OCI-LY7 (cell line): ENCODE measurements around the gene CCDC88B. TPM values are rescaled to one million over a fixed set of nuclear protein-coding genes. Genes with fewer than 3 reads are reported as not detected.

Source experiments
- BruUV-seq: library from RNA; stranded (reverse); fragments of 400-500 nt; replicated peaks from 2 replicates; lab custom pipeline; 2021; lab: Mats Ljungman, UMichigan
- CTCF ChIA-PET: fragments of 300-600 bp; sonication (Branson Sonifier 250); formaldehyde crosslinking; loops from one replicate; lab custom pipeline; 2022; ENCODE audit warnings: antibody characterized with exemption; ENCODE audit not compliant: unreplicated experiment; lab: Charles Lee
- POLR2A ChIA-PET: fragments of 300-600 bp; sonication (Branson Sonifier 250); formaldehyde crosslinking; loops from one replicate; lab custom pipeline; 2022; ENCODE audit warnings: antibody characterized with exemption; lab: Charles Lee
- DNase-seq: peaks from one replicate; pipeline ENCODE4 v3.0.0-alpha.2; 2015; ENCODE audit warnings: low spot score
- H2AFZ ChIP-seq: fragments of 200-600 bp; sonication (generic), shearing (Covaris generic); 2 replicates; pipeline ENCODE4 v1.6.1; 2014; ENCODE audit warnings: mild to moderate bottlenecking, antibody characterized with exemption, low read length, moderate library complexity
- H3K27ac ChIP-seq: fragments of 200-600 bp; sonication (generic); 2 replicates; pipeline ENCODE4 v1.5.1; 2014; ENCODE audit warnings: mixed run types, low read depth, mild to moderate bottlenecking, moderate library complexity, low read length, inconsistent platforms; ENCODE audit not compliant: poor library complexity, severe bottlenecking
- H3K36me3 ChIP-seq: fragments of 200-600 bp; sonication (generic); 2 replicates; pipeline ENCODE4 v1.6.1; 2014; ENCODE audit warnings: mild to moderate bottlenecking, antibody characterized with exemption, low read length, moderate library complexity, mixed read lengths; ENCODE audit not compliant: insufficient read depth
- H3K4me1 ChIP-seq: fragments of 200-600 bp; sonication (generic); 2 replicates; pipeline ENCODE4 v1.5.1; 2014; ENCODE audit warnings: mild to moderate bottlenecking, low read length; ENCODE audit not compliant: insufficient read depth, poor library complexity, severe bottlenecking
- H3K4me2 ChIP-seq: fragments of 200-600 bp; sonication (generic); 2 replicates; pipeline ENCODE4 v1.6.1; 2014; ENCODE audit warnings: mild to moderate bottlenecking, low read length
- H3K4me3 ChIP-seq: fragments of 200-600 bp; sonication (generic); 2 replicates; pipeline ENCODE4 v1.5.1; 2014; ENCODE audit warnings: mild to moderate bottlenecking, low read depth, low read length; ENCODE audit not compliant: poor library complexity, severe bottlenecking
- H3K79me2 ChIP-seq: fragments of 200-600 bp; sonication (generic); 2 replicates; pipeline ENCODE4 v1.6.1; 2016; ENCODE audit warnings: low read depth, mild to moderate bottlenecking, low read length, moderate library complexity, mixed read lengths; ENCODE audit not compliant: insufficient read depth
- H3K9me2 ChIP-seq: fragments of 200-600 bp; sonication (generic); 2 replicates; pipeline ENCODE4 v1.6.1; 2016; ENCODE audit warnings: mild to moderate bottlenecking, low read length, mixed read lengths; ENCODE audit not compliant: insufficient read depth
- H3K9me3 ChIP-seq: fragments of 200-600 bp; sonication (generic); 2 replicates; pipeline ENCODE4 v1.6.1; 2014; ENCODE audit warnings: mild to moderate bottlenecking, mixed run types, low read length, mixed read lengths
- H4K20me1 ChIP-seq: fragments of 200-600 bp; sonication (generic); 2 replicates; pipeline ENCODE4 v1.6.1; 2014; ENCODE audit warnings: mild to moderate bottlenecking, antibody characterized with exemption, low read length, moderate library complexity, mixed read lengths; ENCODE audit not compliant: insufficient read depth
- CTCF ChIP-seq: fragments of 200-600 bp; sonication (generic); conservative IDR thresholded peaks from 2 replicates; pipeline ENCODE4 v1.5.1; 2014; ENCODE audit warnings: mild to moderate bottlenecking, antibody characterized with exemption, low read length, moderate library complexity, mixed read lengths
- EZH2phosphoT487 ChIP-seq: fragments of 200-600 bp; sonication (generic); IDR thresholded peaks from 2 replicates; pipeline ENCODE4 v1.6.1; 2018; ENCODE audit warnings: low read depth, borderline replicate concordance, mild to moderate bottlenecking, mixed run types, antibody characterized with exemption, low read length, moderate library complexity, mixed read lengths
- intact Hi-C: fragments of 100-400 bp; cut with micrococcal nuclease; formaldehyde crosslinking; loops from one replicate; pipeline ENCODE4 v1.10.0; 2022; ENCODE audit not compliant: unreplicated experiment
- total RNA-seq, 2 experiments: library from RNA; depleted of rRNA in 1 of 2; stranded (reverse); fragments of >200 nt in 1 of 2; shearing (Covaris generic) in 1 of 2; gene quantifications; 2 replicates each; pipeline ENCODE4 v1.2.3, GENCODE V29; 2014 to 2022

The CCDC88B gene
- total RNA-seq, 2 experiments from 2014 or later: 40.7 to 67.2 TPM

DNA sequence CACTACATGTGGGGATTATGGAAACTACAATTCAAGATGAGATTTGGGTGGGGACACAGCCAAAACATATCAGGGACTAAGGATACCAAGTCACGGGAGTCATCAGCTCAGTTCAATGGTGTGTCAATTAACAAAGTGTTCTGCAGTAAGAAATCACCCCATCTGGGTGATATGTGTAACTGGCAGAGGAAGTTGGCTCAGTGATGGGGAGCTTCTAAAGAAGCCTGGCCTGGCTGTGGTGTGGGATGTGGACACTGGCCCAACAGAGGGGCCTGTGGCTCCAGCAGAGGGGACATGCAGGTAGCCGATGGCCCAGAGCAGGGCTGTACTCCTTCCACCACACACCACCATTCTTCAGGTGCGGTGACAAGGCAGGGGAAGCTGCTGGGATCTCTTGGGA, 50.6 kb downstream of the CCDC88B start:
- TF ChIP-seq EZH2phosphoT487 (no peak), CTCF (no peak)
- POLR2A ChIA-PET: no interaction called here
- H3K9me2 ChIP-seq: no peaks in the 10 kb centered on the region
- no peak overlapping the region for H3K4me2 ChIP-seq
- H3K4me3 ChIP-seq: no peak overlapping the region
- H3K9me3 ChIP-seq: no peaks in the 10 kb centered on the region
- peaks cover 9% of the 10 kb centered on the region for H3K4me1 ChIP-seq
- CTCF ChIA-PET: no interaction called here
- no peak overlapping the region for H2AFZ ChIP-seq
- no TSS peak for BruUV-seq
- H3K27ac ChIP-seq: no peak overlapping the region
- no peaks in the 10 kb centered on the region for H3K79me2 ChIP-seq
- no peaks in the 10 kb centered on the region for H4K20me1 ChIP-seq
- intact Hi-C loops: no loop called here
- no peaks in the 10 kb centered on the region for H3K36me3 ChIP-seq
- no peak for DNase-seq

DNA sequence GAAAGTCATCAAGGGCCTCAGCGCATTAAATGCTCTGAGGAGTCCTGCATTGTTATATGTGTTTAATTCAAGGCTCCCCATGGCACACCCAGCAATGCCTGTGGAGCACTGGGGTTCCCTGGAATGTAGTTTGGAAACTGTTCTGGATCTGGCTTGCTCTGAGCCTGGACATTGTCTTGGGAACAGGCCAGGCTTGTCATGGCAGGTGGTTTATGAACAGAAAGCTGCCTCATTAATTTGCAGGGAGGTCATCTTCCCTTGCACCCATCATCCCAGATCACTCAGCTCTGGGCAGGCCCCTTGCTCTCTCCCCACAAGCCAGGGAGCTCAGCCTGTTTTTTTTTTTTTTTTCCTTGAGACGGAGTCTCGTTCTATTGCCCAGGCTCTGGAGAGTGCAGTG, 51.8 kb downstream of the CCDC88B start:
- Histone ChIP-seq H3K9me2 (no peaks in the 10 kb centered on the region), H3K4me3 (no peak overlapping the region), H3K36me3 (no peaks in the 10 kb centered on the region), H3K9me3 (no peaks in the 10 kb centered on the region), H3K79me2 (no peaks in the 10 kb centered on the region), H2AFZ (no peak overlapping the region), H3K27ac (no peak overlapping the region), H4K20me1 (no peaks in the 10 kb centered on the region), H3K4me2 (no peak overlapping the region), H3K4me1 (peaks cover 9% of the 10 kb centered on the region)
- no peak for TF ChIP-seq EZH2phosphoT487
- no peak for TF ChIP-seq CTCF
- ChIA-PET POLR2A (no interaction called here), CTCF (no interaction called here)
- no peak for DNase-seq
- BruUV-seq: no TSS peak
- intact Hi-C loops: no loop called here

GRCh38 chr11:64395545-64396078, 55.6 kb downstream of the CCDC88B start:
- POLR2A ChIA-PET: no interaction called here
- Histone ChIP-seq H3K4me2 (no peak overlapping the region), H3K79me2 (no peaks in the 10 kb centered on the region), H3K9me3 (no peaks in the 10 kb centered on the region), H2AFZ (peak overlapping the region; percentile 64; the same call in 1 of the 2 replicates), H4K20me1 (no peaks in the 10 kb centered on the region), H3K9me2 (no peaks in the 10 kb centered on the region), H3K36me3 (no peaks in the 10 kb centered on the region), H3K27ac (no peak overlapping the region), H3K4me1 (peaks cover 9% of the 10 kb centered on the region), H3K4me3 (no peak overlapping the region)
- TF ChIP-seq CTCF: no peak
- TF ChIP-seq EZH2phosphoT487: no peak
- DNase-seq: no peak
- intact Hi-C loops: no loop called here
- BruUV-seq: no TSS peak
- CTCF ChIA-PET: no interaction called here
